Astrocyte (in vitro differentiated cells and primary cell): ENCODE measurements around the gene PALLD. TPM values are rescaled to one million over a fixed set of nuclear protein-coding genes. Genes with fewer than 3 reads are reported as not detected.
"Not testable (repeated sequence)": the region's sequence is repeated elsewhere in the genome, so short reads cannot be mapped to it uniquely, and the experiment has no call there.

Experiments used
- DNase-seq: peaks from one replicate; pipeline ENCODE4 v3.0.0-alpha.2; 2010; ENCODE audit warnings: low read depth
- FAIRE-seq: peaks from 2 replicates; lab custom pipeline; 2011; peaks lifted over from hg19 to GRCh38; lab: Jason Lieb, UNC
- H2AFZ ChIP-seq: 2 replicates; pipeline ENCODE4 v1.6.0; 2012; ENCODE audit warnings: low read depth, low read length, inconsistent platforms
- H3K27ac ChIP-seq: 2 replicates; pipeline ENCODE4 v1.5.1; 2011; ENCODE audit warnings: low read depth, low read length, inconsistent platforms
- H3K27me3 ChIP-seq: 2 replicates; pipeline ENCODE4 v1.6.0; 2011; ENCODE audit warnings: low read length, inconsistent platforms; ENCODE audit not compliant: insufficient read depth
- H3K36me3 ChIP-seq: 2 replicates; pipeline ENCODE4 v1.5.1; 2011; ENCODE audit warnings: low read length, inconsistent platforms; ENCODE audit not compliant: insufficient read depth
- H3K4me1 ChIP-seq: 2 replicates; pipeline ENCODE4 v1.5.1; 2011; ENCODE audit warnings: low read length, inconsistent platforms; ENCODE audit not compliant: insufficient read depth
- H3K4me2 ChIP-seq: 2 replicates; pipeline ENCODE4 v1.6.0; 2012; ENCODE audit warnings: low read length, inconsistent platforms
- H3K4me3 ChIP-seq: 2 replicates; pipeline ENCODE4 v1.5.1; 2011; ENCODE audit warnings: low read depth, mild to moderate bottlenecking, low read length, inconsistent platforms; ENCODE audit not compliant: insufficient read depth
- H3K79me2 ChIP-seq: 2 replicates; pipeline ENCODE4 v1.6.0; 2012; ENCODE audit warnings: mild to moderate bottlenecking, low read length, inconsistent platforms; ENCODE audit not compliant: insufficient read depth
- H3K9ac ChIP-seq: 2 replicates; pipeline ENCODE4 v1.6.0; 2012; ENCODE audit warnings: mild to moderate bottlenecking, low read length, inconsistent platforms
- H3K9me3 ChIP-seq: 2 replicates; pipeline ENCODE4 v1.5.1; 2012; ENCODE audit warnings: low read depth, mild to moderate bottlenecking, low read length, inconsistent platforms; ENCODE audit not compliant: insufficient read depth
- H4K20me1 ChIP-seq: 2 replicates; pipeline ENCODE4 v1.6.0; 2012; ENCODE audit warnings: low read length, inconsistent platforms; ENCODE audit not compliant: insufficient read depth
- H3K27ac Mint-ChIP-seq: one replicate; pipeline ENCODE4 v1.8.0; 2021; ENCODE audit warnings: mild to moderate bottlenecking, mixed read lengths; ENCODE audit not compliant: unreplicated experiment
- H3K27me3 Mint-ChIP-seq: one replicate; pipeline ENCODE4 v1.8.0; 2021; ENCODE audit warnings: low read depth, mixed read lengths; ENCODE audit not compliant: unreplicated experiment
- H3K36me3 Mint-ChIP-seq: one replicate; pipeline ENCODE4 v1.8.0; 2021; ENCODE audit warnings: low read depth, mixed read lengths; ENCODE audit not compliant: unreplicated experiment
- H3K4me1 Mint-ChIP-seq: one replicate; pipeline ENCODE4 v1.8.0; 2021; ENCODE audit warnings: low read depth, mixed read lengths; ENCODE audit not compliant: unreplicated experiment
- H3K4me3 Mint-ChIP-seq: one replicate; pipeline ENCODE4 v1.8.0; 2021; ENCODE audit warnings: mild to moderate bottlenecking, moderate library complexity, mixed read lengths; ENCODE audit not compliant: unreplicated experiment
- H3K9me3 Mint-ChIP-seq: one replicate; pipeline ENCODE4 v1.8.0; 2021; ENCODE audit warnings: mild to moderate bottlenecking, mixed read lengths; ENCODE audit not compliant: unreplicated experiment
- EZH2 ChIP-seq: IDR thresholded peaks from 2 replicates; pipeline ENCODE4 v1.6.1; 2012; ENCODE audit warnings: mild to moderate bottlenecking, low read length, inconsistent platforms; ENCODE audit not compliant: insufficient read depth
- total RNA-seq: library from RNA; stranded (reverse); gene quantifications from 2 replicates; pipeline ENCODE4 v1.2.1, GENCODE V29; 2021
- TF ChIP-seq, protein P1 (sequence below): IDR thresholded peaks from 2 replicates; pipeline ENCODE4 v1.5.1; 2011; ENCODE audit warnings: low read depth, mild to moderate bottlenecking, inconsistent platforms, low read length, moderate library complexity; ENCODE audit not compliant: insufficient read depth

PALLD gene
- total RNA-seq, 1 donor from 2014 or later, result 498 TPM

- Mint-ChIP-seq H3K4me3 (no peak overlapping the region), H3K9me3 (no peaks in the 10 kb centered on the region), H3K36me3 (peaks cover 16% of the 10 kb centered on the region), H3K27ac (no peak overlapping the region), H3K4me1 (peaks cover 14% of the 10 kb centered on the region), H3K27me3 (no peaks in the 10 kb centered on the region)
- TF ChIP-seq EZH2, result no peak
- TF ChIP-seq, protein P1, sequence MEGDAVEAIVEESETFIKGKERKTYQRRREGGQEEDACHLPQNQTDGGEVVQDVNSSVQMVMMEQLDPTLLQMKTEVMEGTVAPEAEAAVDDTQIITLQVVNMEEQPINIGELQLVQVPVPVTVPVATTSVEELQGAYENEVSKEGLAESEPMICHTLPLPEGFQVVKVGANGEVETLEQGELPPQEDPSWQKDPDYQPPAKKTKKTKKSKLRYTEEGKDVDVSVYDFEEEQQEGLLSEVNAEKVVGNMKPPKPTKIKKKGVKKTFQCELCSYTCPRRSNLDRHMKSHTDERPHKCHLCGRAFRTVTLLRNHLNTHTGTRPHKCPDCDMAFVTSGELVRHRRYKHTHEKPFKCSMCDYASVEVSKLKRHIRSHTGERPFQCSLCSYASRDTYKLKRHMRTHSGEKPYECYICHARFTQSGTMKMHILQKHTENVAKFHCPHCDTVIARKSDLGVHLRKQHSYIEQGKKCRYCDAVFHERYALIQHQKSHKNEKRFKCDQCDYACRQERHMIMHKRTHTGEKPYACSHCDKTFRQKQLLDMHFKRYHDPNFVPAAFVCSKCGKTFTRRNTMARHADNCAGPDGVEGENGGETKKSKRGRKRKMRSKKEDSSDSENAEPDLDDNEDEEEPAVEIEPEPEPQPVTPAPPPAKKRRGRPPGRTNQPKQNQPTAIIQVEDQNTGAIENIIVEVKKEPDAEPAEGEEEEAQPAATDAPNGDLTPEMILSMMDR, result no peak
- no peak overlapping the region for H3K9ac ChIP-seq
- H4K20me1 ChIP-seq, result no peaks in the 10 kb centered on the region
- H3K36me3 ChIP-seq, result peaks cover 6% of the 10 kb centered on the region
- no peak overlapping the region for H2AFZ ChIP-seq
- H3K79me2 ChIP-seq, result no peaks in the 10 kb centered on the region
- no peaks in the 10 kb centered on the region for H3K27me3 ChIP-seq
- no peak for DNase-seq
- H3K4me2 ChIP-seq, result no peak overlapping the region
- no peak overlapping the region for H3K4me3 ChIP-seq
- no peak overlapping the region for H3K27ac ChIP-seq
- peaks cover 1% of the 10 kb centered on the region for H3K4me1 ChIP-seq
- H3K9me3 ChIP-seq, result no peaks in the 10 kb centered on the region
- no peak for FAIRE-seq
These were observed 204.2 kb downstream of the PALLD start for GRCh38 chr4:168701061-168701460.

DNA sequence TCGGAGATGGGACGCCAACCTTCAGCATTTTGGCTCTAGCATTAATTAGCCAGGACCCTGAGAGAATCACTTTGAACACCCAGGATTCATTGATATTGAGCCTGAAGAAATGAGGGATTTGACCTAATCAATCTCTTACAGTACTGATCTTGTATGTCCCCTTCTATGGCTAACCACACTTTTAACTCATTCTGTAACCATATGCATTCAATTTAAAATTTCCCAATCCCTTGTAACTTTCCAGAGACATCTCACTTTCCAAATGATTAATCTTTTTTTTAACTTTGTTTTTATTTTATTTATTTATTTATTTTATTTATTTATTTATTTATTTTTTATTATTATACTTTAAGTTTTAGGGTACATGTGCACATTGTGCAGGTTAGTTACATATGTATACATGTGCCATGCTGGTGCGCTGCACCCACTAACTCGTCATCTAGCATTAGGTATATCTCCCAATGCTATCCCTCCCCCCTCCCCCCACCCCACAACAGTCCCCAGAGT, 205.8 kb downstream of the PALLD start:
- not testable (repeated sequence) for H3K27me3 ChIP-seq, H3K4me1 Mint-ChIP-seq, H3K9me3 Mint-ChIP-seq, H3K9ac ChIP-seq, FAIRE-seq, H3K4me3 Mint-ChIP-seq, H4K20me1 ChIP-seq, H3K4me1 ChIP-seq, DNase-seq, H3K4me2 ChIP-seq, H3K9me3 ChIP-seq, H3K36me3 ChIP-seq, H3K79me2 ChIP-seq, H3K27ac ChIP-seq, H3K27me3 Mint-ChIP-seq, H2AFZ ChIP-seq, H3K4me3 ChIP-seq, H3K27ac Mint-ChIP-seq
- H3K36me3 Mint-ChIP-seq, result peaks cover 20% of the 10 kb centered on the region

- Histone ChIP-seq H2AFZ (no peak overlapping the region), H3K27ac (no peak overlapping the region), H3K4me2 (no peak overlapping the region), H3K79me2 (no peaks in the 10 kb centered on the region), H3K36me3 (peaks cover 3% of the 10 kb centered on the region), H4K20me1 (no peaks in the 10 kb centered on the region), H3K9ac (no peak overlapping the region), H3K4me1 (peaks cover 14% of the 10 kb centered on the region), H3K27me3 (no peaks in the 10 kb centered on the region), H3K4me3 (no peak overlapping the region), H3K9me3 (no peaks in the 10 kb centered on the region)
- Mint-ChIP-seq H3K27me3 (no peaks in the 10 kb centered on the region), H3K27ac (no peak overlapping the region), H3K36me3 (peaks cover 23% of the 10 kb centered on the region), H3K9me3 (no peaks in the 10 kb centered on the region), H3K4me1 (peaks cover 20% of the 10 kb centered on the region), H3K4me3 (no peak overlapping the region)
- TF ChIP-seq EZH2, result no peak
- TF ChIP-seq, protein P1, result no peak
- DNase-seq, result no peak
- FAIRE-seq, result no peak
These were observed 208.3 kb downstream of the PALLD start for GRCh38 chr4:168705121-168705520.
